ENCODE data around the gene PTGES.
"Not testable (repeated sequence)": the region's sequence is repeated elsewhere in the genome, so short reads cannot be mapped to it uniquely, and the experiment has no call there.

PTGES gene

DNA sequence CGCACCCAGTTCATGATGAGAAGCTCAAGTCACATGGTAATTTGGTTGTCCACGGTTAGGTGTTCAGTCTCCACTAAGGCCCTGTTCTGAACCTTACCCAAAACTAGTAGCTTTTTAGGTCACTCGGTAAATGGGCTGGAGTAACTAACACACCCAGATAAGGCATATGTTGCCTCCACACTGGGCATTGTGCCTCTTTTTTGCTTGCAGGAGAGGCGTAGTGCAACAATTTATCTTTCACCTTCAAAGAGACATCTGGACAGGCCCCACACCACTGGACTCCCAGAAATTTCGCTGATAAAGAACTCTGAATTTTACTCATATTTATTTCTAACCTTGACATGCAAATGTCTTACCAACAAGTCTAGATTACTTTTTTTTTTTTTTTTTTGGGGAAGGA, 16.8 kb upstream of the PTGES start:
- DNase-seq, result peak; percentile 32

GRCh38 chr9:129768486-129768885, 15.6 kb upstream of the PTGES start:
- DNase-seq, result no peak

DNA sequence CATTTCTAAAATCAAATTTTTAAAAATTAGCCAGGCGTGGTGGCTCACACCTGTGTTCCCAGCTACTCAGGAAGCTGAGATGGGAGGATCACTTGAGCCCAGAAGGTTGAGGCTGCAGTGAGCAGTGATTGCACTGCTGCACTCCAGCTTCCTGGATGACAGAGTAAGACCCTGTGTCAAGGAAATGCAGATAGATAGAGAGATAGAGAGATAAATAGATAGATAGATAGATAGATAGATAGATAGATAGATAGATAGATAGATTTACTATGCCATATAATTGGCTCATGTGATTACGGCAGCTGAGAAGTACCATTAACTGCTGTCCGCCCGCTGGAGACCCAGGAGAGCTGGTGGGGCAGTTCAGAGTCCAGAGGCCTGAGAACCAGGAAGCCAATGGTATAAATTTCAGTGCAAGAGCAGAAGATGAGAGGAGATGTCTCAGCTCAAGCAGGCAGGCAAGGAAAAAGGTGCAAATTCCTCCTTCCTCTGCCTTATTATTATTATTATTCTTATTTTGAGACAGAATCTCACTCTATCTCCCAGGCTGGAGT, 13.0 kb upstream of the PTGES start:
- no peak for DNase-seq

DNA sequence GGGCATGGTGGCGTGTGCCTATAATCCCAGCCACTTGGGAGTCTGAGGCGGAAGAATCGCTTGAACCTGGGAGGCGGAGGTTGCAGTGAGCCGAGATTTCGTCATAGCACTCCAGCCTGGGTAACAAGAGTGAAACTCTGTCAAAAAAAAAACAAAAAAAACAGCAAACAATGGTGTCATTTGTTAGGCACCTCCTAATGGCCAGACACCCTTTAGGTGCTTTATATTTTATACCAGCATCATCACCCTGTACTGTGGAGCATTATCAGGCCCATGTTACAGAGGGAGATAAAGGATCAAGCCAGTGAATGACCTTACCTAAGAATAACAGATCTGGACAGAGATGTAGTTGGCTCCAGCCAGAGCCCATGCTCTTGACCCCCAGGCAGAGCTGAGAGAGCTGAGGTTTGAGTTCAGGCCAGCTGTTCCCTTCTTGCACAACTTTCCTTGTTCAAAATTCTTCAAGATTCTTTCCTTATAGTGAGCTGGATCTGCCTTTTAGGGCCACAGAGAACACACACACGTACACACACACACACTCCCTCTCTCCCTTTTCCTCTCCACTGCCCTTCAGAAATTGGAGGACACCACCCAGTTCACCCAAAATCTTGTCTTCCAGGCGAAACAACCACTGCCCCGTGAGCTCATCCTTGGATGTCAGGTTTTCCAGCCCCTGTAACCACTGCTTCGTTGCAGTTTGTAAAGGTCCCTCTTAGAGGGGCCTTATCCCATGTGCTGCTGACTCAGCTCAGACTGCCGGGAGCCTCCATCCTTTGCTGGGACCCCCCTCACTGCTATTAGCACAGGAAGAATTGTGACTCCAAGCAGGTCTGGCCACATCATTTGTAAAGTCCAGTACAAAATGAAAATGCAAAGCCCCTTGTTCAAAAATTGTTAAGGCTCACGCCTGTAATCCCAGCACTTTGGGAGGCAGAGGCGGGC, 10.4 kb upstream of the PTGES start:
- DNase-seq, result no peak

- not testable (repeated sequence) for DNase-seq
Observed at GRCh38 chr9:129762370-129762984, 9.6 kb upstream of the PTGES start.

- DNase-seq, result no peak
Observed at GRCh38 chr9:129761901-129762369, 9.1 kb upstream of the PTGES start.

- no peak for DNase-seq
Observed at GRCh38 chr9:129761293-129761900, 8.6 kb upstream of the PTGES start.

- DNase-seq, result not testable (repeated sequence)
Observed at GRCh38 chr9:129760784-129761183, 7.9 kb upstream of the PTGES start.

DNA sequence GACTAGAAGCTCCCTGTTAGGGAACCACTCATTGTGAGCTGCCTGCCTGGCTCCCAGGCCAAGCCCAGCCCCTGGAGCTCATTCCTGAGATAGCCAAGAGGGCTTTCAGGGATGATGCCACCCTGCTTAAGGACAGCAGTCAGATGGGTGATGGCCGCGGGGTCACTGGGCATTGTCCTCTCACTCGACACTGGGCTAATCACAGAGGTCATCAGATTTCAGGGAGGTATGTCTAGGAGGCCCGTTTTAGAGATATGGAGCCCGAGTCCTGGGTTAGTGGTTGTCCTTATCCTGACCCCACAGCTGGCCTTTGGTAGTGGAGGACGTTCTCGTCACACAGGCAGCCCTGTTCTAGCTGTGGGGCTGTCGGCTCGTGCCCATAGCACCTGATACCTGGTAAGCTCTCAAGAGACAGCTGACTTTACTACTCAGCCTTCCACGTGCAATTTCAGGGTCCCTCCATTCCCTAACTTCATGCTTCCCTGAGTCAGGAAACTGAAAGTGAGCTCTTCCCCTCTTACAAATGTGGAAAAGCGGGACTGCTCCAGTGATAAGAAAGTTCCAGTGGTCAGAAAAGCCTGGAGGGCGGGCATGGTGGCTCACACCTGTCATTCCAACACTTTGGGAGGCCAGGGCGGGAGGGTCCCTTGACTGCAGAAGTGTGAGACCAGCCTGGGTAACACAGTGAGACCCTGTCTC, 7.1 kb upstream of the PTGES start:
- DNase-seq, result no peak

DNA sequence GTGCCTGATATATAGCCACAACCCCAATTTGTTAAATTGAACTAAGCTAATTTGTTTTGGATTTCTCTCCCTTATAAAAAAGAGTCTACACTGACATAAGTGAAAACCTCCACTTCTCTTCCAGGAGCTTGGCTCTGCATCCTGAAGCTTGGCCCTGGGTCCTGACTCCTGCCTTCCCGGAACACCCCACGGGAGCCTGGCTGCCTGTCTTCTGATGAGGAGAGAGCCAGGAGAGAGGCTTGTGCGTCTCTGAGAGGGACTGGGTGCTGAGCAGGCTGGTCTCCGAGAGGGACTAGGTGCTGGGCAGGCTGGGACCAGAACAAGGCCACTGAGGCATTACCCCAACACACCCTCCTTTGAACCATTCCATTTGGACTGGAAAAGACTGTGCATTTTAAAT, 6.5 kb upstream of the PTGES start:
- DNase-seq, result no peak

DNA sequence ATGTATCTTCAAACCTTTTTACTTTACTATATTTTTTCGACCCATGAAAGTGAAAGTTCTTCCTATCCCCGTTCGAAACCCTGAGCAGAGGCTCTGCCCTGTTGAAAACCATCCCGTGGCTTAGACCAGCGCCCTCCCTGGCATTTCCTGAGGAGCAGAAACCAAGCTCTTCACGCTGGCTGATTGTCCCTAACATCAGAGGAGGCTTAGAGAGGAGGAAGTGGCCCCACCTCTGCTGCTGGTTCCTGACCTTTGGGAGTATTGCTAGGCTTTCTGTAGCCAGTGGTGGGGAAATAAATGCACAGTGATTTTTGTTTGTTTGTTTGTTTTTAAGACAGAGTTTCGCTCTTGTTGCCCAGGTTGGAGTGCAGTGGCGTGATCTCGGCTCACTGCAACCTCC, 4.2 kb upstream of the PTGES start:
- peak; percentile 42 for DNase-seq

DNA sequence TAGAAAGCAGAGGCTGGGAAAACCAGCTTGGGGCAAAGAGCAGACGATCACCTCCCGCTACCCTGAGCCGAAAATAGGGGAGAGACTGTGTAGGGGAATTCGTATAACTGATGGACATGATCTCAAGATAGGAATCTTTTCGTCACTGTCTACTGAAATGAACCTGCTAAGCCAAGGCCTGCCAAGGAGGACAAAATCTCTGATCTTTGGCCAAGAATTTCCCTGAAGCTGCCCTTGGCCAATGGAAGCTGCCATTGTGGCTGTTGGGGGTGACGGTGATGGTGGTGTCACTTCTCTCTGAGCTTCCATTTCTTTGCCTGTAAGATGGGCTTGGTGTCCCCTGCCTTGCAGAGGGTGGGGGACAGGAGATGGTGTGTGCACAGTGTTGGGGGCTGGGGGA, 3.3 kb upstream of the PTGES start:
- DNase-seq, result no peak

DNA sequence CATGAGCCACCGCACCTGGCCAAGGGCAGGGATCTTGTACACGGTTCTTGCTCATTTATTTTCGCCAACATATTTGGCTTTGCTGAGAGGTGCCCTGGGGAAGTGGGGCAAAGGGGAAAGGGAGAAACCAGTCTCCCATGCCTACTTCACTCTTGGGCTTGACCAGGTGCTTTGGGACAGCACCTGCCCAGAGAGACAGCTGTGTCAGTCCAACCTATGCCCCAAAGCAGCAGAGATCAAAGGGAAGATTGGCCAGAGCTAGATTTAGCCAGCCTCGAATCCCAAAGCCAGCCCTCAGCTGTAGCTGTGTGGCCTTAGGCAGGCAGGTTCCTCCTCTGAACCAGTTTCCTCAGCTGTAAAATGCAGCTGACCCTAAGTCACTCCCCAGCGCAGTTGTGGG, 2.3 kb upstream of the PTGES start:
- DNase-seq, result no peak

DNA sequence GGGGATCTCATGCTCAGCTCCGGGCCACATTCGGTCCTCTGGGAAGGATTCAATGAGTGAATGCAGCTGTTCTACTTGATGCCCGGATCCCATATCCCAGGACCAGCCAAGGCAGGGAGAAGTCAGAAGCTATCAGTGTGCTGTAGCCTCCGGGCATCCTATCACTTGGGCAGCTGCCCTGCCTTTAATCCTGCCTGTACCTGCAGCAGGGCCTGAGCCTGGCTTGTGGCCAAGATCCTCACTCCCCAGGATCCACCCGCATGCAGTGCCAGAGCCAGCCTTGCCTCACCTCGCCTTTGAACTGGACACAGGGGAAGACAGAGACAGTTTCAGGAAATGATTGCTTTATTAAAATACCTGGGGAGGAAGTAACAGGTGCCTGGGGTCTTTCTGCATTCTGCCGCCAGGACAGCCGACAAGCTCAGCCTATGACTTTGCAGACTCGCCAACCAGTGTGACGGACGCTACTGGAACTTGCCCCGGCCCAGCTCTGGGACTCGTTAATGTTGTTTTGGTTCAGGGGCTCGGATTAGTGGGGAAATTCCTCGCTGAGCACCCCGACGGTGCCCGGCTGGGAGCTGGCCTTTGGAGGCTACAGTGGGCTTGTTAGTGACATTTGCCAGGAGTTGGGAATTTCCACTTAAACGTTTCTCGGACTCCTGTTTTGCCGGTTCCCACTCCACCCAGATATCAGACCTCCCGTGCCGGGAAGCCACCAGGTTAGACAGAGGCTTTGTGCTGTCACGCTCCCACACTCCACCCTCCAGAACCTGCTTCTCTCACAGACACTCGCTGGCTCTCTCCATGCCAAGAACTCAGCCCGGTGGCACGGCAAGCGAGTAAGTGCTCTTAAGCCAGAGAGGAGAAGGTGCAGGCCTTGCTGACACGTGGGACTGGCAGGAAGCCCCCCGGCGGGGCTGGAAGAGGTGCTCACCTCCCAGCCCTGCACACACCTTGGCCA, 721 bp downstream of the PTGES start:
- DNase-seq, result no peak

GRCh38 chr9:129750013-129750638, 2.7 kb downstream of the PTGES start:
- no peak for DNase-seq

DNA sequence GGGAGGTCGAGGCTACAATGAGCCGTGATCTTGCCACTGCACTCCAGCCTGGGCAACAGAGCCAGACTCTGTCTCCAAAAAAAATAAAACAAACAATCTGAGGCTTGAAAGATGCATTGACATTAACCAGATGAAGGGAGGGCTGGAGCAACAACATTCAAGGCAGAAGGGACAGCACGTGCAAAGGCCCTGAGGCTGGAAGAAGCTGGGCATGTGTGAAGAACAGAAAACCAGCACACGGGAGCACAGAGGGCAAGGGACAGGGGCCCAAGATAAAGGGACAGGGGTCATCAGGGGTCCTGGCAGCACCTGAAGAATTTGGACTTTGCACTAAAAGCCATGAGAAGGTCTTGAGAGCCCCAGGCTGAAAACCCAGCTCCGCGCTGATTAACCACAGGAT, 3.3 kb downstream of the PTGES start:
- DNase-seq, result no peak

DNA sequence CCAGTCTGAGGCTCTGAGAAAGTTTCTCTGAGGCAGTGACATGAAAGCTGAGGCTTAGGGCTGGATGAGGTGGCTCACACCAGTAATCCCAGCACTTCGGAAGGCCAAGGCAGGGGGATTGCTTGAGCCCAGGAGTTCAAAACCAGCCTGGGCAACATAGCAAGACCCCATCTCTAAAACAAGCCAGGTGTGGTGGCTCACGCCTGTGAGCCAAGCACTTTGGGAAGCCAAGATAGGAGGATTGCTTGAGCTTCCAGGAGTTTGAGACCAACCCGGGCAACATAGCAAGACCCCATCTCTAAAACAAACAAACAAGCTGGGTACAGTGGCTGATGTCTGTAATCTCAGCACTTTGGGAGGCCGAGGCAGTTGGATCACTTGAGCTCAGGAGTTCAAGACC, 3.8 kb downstream of the PTGES start:
- DNase-seq, result not testable (repeated sequence)

GRCh38 chr9:129748249-129748648, 4.6 kb downstream of the PTGES start:
- DNase-seq, result no peak

- DNase-seq, result no peak
Observed at GRCh38 chr9:129746092-129746777, 6.6 kb downstream of the PTGES start.

- no peak for DNase-seq
Observed at GRCh38 chr9:129745200-129745599, 7.6 kb downstream of the PTGES start.

Measured in OCI-M1 (cell line).